IMR-90 (cell line): ENCODE results near the gene HOXC10. TPM values are rescaled to one million over a fixed set of nuclear protein-coding genes. Genes with fewer than 3 reads are reported as not detected.

ENCODE experiments used
- CTCF ChIP-seq: conservative IDR thresholded peaks from 2 replicates; pipeline ENCODE4 v1.5.1; 2012; ENCODE audit warnings: mild to moderate bottlenecking, low read depth, low read length, improper control_type of control experiment
- polyA plus RNA-seq, 3 experiments: library from polyadenylated mRNA; depleted of rRNA; stranded (reverse); fragments of >200 nt; gene quantifications; 2 replicates each; pipeline ENCODE4 v1.2.3, GENCODE V29; 2012; ENCODE audit warnings: low replicate concordance in 1 of 3
- total RNA-seq: library from RNA; depleted of rRNA; stranded (reverse); fragments of >200 nt; gene quantifications from 2 replicates; pipeline ENCODE4 v1.2.3, GENCODE V29; 2012

Gene HOXC10
- total and polyA plus RNA-seq, 2 of the 4 experiments (the other 2 are of a cell fraction): 0.15 TPM; not detected in 1

GRCh38 chr12:53996240-53997203, 11.6 kb downstream of the HOXC10 start (continued):
- no peak for TF ChIP-seq CTCF
